ENCODE data around the gene BAMBI.
A peak's percentile ranks its signal among the peaks of the same experiment; 100 is the strongest.

Gene BAMBI

DNA sequence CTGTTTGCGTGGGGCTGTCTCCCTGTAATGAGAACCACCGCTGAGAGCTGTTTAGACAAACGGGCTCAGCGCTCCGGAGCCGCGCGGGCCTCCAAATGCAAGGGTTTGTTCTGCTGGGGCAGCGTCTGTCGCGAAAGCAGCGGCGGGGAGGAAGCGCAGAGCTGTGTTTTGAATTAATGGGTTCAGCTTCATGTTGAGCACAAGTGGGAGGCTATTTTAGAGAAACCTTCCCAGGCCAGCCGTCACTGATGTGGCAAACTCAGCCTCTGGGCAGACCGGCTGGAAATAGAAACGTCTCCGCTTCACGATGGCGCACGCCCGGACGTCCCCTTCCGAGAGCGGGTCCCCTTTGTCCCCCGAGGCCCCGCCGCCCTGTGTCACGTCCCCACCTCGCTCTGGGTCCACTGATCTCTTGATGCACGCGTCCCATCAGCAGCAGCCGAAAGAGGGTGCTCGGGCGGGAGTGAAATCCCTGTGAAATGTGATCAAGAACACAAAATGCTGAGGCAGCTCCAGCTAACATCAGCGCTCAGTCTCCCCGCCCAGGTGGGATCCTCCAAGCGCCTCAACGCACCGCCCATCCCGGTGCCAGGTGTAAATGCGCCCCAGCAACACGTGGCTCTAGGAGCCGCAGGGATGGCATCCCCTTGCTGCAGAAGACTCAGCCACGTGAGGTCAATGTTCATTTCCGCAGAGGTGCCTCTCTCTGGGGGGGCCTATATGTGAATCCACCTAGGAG, 44.9 kb downstream of the BAMBI start:
- peak; percentile 17 for DNase-seq (ENCODE audit: low read depth)
- H3K4me3 ChIP-seq (ENCODE audit: low read length) = peak overlapping the region; percentile 32
- TF ChIP-seq, protein P1, sequence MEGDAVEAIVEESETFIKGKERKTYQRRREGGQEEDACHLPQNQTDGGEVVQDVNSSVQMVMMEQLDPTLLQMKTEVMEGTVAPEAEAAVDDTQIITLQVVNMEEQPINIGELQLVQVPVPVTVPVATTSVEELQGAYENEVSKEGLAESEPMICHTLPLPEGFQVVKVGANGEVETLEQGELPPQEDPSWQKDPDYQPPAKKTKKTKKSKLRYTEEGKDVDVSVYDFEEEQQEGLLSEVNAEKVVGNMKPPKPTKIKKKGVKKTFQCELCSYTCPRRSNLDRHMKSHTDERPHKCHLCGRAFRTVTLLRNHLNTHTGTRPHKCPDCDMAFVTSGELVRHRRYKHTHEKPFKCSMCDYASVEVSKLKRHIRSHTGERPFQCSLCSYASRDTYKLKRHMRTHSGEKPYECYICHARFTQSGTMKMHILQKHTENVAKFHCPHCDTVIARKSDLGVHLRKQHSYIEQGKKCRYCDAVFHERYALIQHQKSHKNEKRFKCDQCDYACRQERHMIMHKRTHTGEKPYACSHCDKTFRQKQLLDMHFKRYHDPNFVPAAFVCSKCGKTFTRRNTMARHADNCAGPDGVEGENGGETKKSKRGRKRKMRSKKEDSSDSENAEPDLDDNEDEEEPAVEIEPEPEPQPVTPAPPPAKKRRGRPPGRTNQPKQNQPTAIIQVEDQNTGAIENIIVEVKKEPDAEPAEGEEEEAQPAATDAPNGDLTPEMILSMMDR (IDR thresholded peaks at IDR 0.05; ENCODE audit: insufficient read depth, low read depth, low read length, missing control alignments) = no peak

DNA sequence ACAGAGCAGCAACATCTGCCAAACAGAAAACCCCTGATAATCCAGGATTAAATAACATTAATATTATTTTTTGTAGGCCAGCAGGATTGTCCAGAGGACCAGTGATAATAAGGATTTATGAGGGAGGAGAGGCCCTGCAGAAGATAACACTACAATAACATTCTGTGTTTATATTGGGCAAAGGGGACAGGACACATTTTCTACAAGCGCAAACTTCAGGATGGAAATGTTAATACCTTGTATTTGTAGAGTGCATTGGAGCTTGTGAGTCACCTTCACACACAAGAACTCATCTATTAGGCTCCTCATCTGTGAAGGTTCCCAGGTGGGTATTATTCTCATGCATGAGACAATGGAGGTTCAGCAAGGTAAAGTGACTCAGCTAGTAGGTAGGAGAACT, 51.0 kb downstream of the BAMBI start:
- TF ChIP-seq, protein P1 (IDR thresholded peaks at IDR 0.05; ENCODE audit: insufficient read depth, low read depth, low read length, missing control alignments) = no peak
- peak; percentile 36 for DNase-seq (ENCODE audit: low read depth)
- no peak overlapping the region for H3K4me3 ChIP-seq (ENCODE audit: low read length)

DNA sequence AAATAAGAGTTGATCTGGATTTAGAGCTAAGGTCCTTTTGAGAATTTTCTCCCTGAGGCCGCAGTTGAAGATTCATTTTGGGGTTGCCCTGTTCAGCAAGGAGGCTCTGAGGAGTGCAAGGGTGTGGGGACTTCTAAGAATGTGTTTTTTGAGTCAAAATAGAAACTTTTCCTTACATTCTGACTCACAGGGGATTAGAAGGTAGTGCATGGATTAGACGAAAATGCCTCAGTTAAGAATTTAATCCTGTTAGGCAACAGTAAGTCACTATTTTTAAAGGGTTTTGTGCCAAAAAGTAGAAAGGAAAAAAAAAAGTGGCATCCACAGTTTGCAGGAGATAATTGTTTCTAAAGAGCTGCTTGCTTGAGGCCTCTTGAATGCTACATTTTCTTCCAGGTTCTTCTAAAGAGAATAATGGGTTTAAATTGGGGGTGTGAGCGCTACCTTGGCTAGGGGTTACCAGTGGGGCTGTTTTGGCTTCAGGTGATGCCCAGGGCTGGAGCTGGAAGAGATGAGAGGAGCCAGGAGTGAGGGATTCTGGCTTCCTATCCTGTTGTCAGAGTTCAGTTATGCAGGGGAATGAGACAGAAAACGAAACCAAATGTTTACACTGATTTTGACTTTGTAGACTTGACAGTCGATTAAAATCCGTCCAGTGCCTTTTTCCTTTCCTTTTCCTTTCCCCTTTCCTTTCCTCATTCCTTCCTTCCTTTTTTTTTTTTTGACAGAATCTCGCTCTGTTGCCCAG, 52.9 kb downstream of the BAMBI start:
- no peak overlapping the region for H3K4me3 ChIP-seq (ENCODE audit: low read length)
- TF ChIP-seq, protein P1 (IDR thresholded peaks at IDR 0.05; ENCODE audit: insufficient read depth, low read depth, low read length, missing control alignments) = no peak
- no peak for DNase-seq (ENCODE audit: low read depth)

DNA sequence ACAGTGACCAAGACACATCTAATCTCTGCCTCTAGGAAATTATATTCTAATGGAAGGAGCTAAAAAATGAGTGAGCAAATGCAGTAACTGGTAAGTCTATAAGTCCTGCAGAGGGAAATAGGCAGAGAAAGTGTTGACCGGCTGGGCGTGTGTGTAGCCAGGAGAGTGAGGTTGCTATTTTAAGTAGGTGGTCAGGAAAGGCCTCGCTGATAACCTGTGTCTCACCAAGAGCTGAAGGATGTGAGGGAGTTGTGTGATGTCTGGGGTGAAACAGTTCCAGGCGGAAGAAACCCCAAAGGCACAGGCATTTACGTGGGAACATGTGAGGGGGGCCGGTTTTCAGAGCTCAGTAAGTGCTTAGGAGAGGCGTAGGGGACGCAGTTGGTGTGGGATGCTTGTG, 54.8 kb downstream of the BAMBI start:
- TF ChIP-seq, protein P1 (IDR thresholded peaks at IDR 0.05; ENCODE audit: insufficient read depth, low read depth, low read length, missing control alignments) = no peak
- no peak for DNase-seq (ENCODE audit: low read depth)
- no peak overlapping the region for H3K4me3 ChIP-seq (ENCODE audit: low read length)
